D341Med (cell line): Measurements from ENCODE around the gene DDX50.

Experiments
- DNase-seq: peaks from one replicate; pipeline ENCODE4 v3.0.0; 2012; ENCODE audit warnings: low spot score

DDX50 gene

GRCh38 chr10:68987611-68988010, 86.5 kb downstream of the DDX50 start:
- DNase-seq, result no peak

DNA sequence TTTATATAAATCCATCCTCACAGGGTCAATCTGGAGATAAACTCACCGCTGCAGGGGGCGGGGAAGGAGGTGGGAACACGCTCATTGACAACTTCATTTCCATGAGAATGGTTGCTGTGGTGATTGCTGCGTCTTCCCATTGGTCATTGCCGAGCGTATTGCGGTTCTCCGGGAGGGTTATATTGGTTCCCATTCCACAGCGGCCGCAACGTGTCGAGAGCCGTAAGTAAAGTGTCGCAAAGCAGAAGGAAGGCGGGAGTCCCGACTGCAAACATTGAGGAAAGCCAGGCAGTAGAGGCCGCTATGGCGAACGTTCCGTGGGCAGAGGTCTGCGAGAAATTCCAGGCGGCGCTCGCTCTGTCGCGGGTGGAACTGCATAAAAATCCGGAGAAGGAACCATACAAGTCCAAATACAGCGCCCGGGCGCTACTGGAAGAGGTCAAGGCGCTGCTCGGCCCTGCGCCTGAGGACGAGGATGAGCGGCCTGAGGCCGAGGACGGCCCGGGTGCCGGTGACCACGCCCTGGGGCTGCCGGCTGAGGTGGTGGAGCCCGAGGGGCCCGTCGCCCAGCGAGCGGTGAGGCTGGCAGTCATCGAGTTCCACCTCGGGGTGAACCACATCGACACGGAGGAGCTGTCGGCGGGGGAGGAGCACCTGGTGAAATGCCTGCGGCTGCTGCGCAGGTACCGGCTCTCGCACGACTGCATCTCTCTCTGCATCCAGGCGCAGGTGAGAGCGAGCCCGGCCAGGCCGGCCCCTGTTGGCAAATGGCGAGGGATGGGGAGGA, 87.6 kb downstream of the DDX50 start, which contains the start of gene KIFBP:
Gene KIFBP, plus strand, starts transcription at position 274 of the 787 bp plus-strand sequence. Its CDS starts 30 bp downstream, at position 304.
- peak; percentile 86 for DNase-seq

DNA sequence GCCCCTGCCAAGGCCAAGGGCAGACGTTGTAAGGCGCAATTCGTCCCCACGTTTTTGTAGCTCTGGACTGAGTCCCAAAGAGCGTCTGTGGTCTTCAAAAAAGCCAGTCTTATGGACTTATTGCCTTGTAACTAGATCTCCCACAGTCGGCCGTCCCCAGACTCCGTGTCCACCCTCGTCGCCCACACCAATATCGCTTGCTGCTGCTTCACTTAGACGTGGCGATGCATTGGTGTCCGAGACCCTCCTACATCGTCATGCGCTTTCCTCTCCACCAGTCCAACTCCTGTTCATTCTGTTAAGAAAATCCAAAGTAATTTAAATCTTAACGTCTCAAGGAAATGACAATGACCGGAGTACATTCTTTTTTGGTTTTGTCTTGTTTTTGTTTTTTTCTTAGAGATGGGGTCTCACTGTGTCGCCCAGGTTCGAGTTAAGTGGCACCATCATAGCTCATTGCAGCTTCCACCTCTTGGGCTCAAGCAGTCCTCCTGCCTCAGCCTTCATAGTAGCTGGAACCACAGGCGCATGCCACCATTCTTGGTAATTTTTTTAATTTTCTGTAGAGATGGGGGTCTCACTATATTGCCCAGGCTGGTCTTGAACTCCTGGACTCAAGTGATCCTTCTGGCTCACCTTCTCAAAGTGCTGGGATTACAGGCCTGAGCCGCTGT, 88.3 kb downstream of the DDX50 start:
- no peak for DNase-seq

GRCh38 chr10:68992636-68993440, 91.7 kb downstream of the DDX50 start:
- DNase-seq, result no peak
